ENCODE measurements around the gene CC2D2B.

GRCh38 chr10:95920798-95921426, 13.1 kb downstream of the CC2D2B start:
- TF ChIP-seq CTCF (IDR thresholded peaks at IDR 0.05) (no peak), POLR2A (IDR thresholded peaks at IDR 0.05) (no peak)
